Testis (tissue), 2 donors: Measurements from ENCODE around the gene PIR.

ENCODE experiments used
- POLR2A ChIP-seq: fragments of 450-650 bp; IDR thresholded peaks from one replicate; pipeline ENCODE4 v1.6.1; 2017; ENCODE audit warnings: antibody characterized with exemption, mild to moderate bottlenecking, moderate library complexity
- TF ChIP-seq, protein P1 (sequence below), 3 experiments: fragments of 450-650 bp in 2 of 3; fragments of 200-600 bp in 1 of 3; sonication (generic) in 1 of 3; IDR thresholded peaks; one replicate each; pipeline ENCODE4 v1.5.1; 2016 to 2019; ENCODE audit warnings: antibody characterized with exemption in 3 of 3, mild to moderate bottlenecking in 2 of 3, moderate library complexity in 1 of 3

DNA sequence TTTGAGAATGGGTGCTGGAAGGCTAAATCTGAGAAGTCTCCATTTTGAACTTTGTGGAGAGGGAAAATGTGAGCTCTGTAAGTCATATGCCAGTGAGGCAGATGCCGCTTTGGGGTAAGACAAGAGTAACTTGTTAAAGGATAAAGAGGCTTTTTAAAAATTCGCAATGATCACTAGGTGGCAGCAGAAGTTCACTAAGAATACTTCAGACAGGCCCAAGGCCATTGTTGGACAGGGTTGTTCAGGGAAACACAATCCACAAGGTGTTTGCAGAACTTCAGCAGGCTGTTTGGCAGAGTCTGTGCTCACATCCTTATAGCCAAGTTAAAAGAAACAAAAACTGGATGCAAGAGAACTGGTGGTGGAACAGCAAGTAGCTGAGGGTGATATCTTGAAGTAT is 144.1 kb downstream of the PIR start:
- TF ChIP-seq, protein P1, sequence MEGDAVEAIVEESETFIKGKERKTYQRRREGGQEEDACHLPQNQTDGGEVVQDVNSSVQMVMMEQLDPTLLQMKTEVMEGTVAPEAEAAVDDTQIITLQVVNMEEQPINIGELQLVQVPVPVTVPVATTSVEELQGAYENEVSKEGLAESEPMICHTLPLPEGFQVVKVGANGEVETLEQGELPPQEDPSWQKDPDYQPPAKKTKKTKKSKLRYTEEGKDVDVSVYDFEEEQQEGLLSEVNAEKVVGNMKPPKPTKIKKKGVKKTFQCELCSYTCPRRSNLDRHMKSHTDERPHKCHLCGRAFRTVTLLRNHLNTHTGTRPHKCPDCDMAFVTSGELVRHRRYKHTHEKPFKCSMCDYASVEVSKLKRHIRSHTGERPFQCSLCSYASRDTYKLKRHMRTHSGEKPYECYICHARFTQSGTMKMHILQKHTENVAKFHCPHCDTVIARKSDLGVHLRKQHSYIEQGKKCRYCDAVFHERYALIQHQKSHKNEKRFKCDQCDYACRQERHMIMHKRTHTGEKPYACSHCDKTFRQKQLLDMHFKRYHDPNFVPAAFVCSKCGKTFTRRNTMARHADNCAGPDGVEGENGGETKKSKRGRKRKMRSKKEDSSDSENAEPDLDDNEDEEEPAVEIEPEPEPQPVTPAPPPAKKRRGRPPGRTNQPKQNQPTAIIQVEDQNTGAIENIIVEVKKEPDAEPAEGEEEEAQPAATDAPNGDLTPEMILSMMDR (IDR thresholded peaks at IDR 0.05): peak in 2 of 3 experiments; percentile 31 to 37
- TF ChIP-seq POLR2A: no peak
